Chondrocyte (in vitro differentiated cells): ENCODE results near the gene FAM13A. TPM values are rescaled to one million over a fixed set of nuclear protein-coding genes. Genes with fewer than 3 reads are reported as not detected.

Experiments used
- DNase-seq: peaks from one replicate; pipeline ENCODE4 v3.0.0; 2021; ENCODE audit warnings: mixed read lengths, low spot score
- H3K27ac Mint-ChIP-seq: one replicate; pipeline ENCODE4 v1.8.0; 2021; ENCODE audit warnings: mild to moderate bottlenecking, moderate library complexity, mixed read lengths; ENCODE audit not compliant: unreplicated experiment
- H3K27me3 Mint-ChIP-seq: 2 replicates; pipeline ENCODE4 v1.8.0; 2021; ENCODE audit warnings: low read depth, mixed read lengths
- H3K36me3 Mint-ChIP-seq: 2 replicates; pipeline ENCODE4 v1.8.0; 2021; ENCODE audit warnings: low read depth, mixed read lengths
- H3K4me1 Mint-ChIP-seq: 2 replicates; pipeline ENCODE4 v1.8.0; 2021; ENCODE audit warnings: low read depth, mild to moderate bottlenecking, mixed read lengths
- H3K4me3 Mint-ChIP-seq: one replicate; pipeline ENCODE4 v1.8.0; 2021; ENCODE audit warnings: mild to moderate bottlenecking, moderate library complexity, mixed read lengths; ENCODE audit not compliant: unreplicated experiment
- H3K9me3 Mint-ChIP-seq: 2 replicates; pipeline ENCODE4 v1.8.0; 2021; ENCODE audit warnings: low read depth, mixed read lengths
- long read RNA-seq: library from polyadenylated mRNA; stranded (forward); transcript quantifications from one replicate; pipeline ENCODE4 v2.0.0, GENCODE V29; 2021
- total RNA-seq: library from RNA; stranded (reverse); gene quantifications from 3 replicates; pipeline ENCODE4 v1.2.1, GENCODE V29; 2021
- TF ChIP-seq, protein P1 (sequence below): fragments of 200-600 bp; sonication (generic); IDR thresholded peaks from 2 replicates; pipeline ENCODE4 v1.5.0; 2021; ENCODE audit warnings: antibody characterized with exemption, mild to moderate bottlenecking, moderate library complexity

Gene FAM13A
- total RNA-seq, result 10.5 to 17.6 TPM (median 10.5 TPM) in 3 replicates
- long read RNA-seq, partial matches to known transcripts, result 7 of 20 reads
- long read RNA-seq, other reads (novel, unspliced or antisense), result 12 of 20 reads

DNA sequence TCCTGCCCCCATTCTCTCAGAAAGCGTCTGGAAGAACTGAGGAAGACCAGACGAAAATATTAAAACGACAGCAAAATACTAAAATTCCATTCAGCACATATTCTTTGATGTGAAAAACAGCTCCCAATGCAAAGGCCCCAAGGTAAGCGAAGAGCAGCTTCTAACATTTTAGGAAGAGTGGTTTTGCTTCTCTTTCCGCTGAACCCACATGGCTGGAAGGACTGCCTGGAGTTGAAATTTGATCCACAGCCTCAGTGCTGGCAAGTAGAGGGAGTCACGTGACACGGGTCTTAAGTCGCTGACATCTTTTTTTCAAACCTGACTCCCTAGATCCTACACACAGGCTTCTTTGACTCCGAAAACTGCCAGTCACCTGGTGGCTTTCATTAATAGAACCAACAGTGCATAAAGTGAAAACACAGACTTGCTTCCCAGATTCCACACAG lies at the start of gene FAM13A:
Gene FAM13A, minus strand, starts transcription at position 233 of the 446 bp plus-strand sequence. Its CDS starts 221 bp downstream, at position 12.
- Mint-ChIP-seq H3K4me1 (peaks cover 52% of the 10 kb centered on the region), H3K36me3 (peaks cover 5% of the 10 kb centered on the region), H3K27ac (peak within 1 kb of the TSS; percentile 90), H3K9me3 (peaks cover 13% of the 10 kb centered on the region), H3K27me3 (no peaks in the 10 kb centered on the region), H3K4me3 (peak within 1 kb of the TSS; percentile 82)
- TF ChIP-seq, protein P1, sequence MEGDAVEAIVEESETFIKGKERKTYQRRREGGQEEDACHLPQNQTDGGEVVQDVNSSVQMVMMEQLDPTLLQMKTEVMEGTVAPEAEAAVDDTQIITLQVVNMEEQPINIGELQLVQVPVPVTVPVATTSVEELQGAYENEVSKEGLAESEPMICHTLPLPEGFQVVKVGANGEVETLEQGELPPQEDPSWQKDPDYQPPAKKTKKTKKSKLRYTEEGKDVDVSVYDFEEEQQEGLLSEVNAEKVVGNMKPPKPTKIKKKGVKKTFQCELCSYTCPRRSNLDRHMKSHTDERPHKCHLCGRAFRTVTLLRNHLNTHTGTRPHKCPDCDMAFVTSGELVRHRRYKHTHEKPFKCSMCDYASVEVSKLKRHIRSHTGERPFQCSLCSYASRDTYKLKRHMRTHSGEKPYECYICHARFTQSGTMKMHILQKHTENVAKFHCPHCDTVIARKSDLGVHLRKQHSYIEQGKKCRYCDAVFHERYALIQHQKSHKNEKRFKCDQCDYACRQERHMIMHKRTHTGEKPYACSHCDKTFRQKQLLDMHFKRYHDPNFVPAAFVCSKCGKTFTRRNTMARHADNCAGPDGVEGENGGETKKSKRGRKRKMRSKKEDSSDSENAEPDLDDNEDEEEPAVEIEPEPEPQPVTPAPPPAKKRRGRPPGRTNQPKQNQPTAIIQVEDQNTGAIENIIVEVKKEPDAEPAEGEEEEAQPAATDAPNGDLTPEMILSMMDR, result no peak
- no peak for DNase-seq

DNA sequence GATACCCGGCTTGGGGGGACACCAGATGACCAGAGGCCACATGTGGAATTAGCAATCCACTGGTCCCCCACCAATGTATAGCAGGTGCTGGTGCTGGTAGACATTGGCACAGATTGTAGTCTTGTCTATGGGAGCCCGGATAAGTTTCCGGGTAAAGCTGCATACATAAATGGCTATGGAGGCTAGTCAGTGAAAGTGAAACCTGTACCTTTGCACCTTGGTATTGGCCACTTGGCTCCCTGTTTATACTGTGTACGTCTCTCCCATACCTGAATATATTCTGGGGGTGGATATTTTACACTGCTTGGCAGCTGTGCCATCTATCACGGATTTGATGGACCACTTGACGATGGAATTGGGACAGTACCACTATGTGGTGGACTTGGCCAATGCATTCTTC lies 48.7 kb upstream of the FAM13A start:
- no peak overlapping the region for H3K4me3 Mint-ChIP-seq
- peaks cover 7% of the 10 kb centered on the region for H3K4me1 Mint-ChIP-seq
- H3K9me3 Mint-ChIP-seq, result no peaks in the 10 kb centered on the region
- no peak overlapping the region for H3K27ac Mint-ChIP-seq
- no peak for DNase-seq
- TF ChIP-seq, protein P1, result no peak
- H3K36me3 Mint-ChIP-seq, result no peaks in the 10 kb centered on the region
- peaks cover 14% of the 10 kb centered on the region for H3K27me3 Mint-ChIP-seq

DNA sequence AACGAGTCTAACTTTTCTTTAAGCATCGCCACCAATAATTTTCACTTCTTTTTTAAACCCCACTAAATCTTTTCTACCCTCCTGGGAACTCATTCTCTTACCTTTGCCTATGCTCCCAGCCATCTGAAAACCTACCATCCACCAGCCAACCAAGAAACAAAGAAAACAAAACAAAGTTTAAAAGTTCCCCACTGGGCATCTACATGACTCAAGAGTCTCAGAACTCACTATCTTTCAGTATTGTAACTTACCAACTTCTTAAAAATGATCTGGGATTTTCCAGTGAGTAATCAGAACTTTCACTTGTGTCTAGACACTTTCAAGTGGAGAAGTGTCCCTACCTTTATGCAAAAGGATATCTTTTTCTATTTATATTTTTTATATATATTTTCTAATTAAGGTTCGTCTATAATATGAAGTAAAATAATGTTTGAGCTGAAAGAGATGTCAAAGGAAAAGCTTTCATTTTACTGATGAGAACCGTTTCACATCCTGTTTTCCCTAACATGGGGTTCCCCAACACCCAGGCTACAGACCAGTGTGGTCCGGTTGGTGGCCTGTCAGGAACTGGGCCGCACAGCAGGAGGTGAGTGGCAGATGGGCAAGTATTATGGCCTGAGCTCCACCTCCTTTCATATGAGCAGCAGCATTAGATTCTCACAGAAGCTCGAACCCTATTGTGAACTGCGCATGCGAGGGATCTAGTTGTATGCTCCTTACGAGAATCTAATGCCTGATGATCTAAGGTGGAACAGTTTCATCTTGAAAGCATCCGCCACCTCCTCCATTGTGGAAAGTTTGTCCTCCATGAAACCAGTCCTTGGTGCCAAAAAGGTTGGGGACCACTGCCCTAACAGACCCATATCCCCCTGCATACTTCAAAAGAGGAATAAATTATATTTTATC lies 44.5 kb upstream of the FAM13A start:
- DNase-seq, result peak; percentile 48
- TF ChIP-seq, protein P1, result no peak
- Mint-ChIP-seq H3K27me3 (peaks cover 8% of the 10 kb centered on the region), H3K4me3 (no peak overlapping the region), H3K4me1 (no peaks in the 10 kb centered on the region), H3K9me3 (peaks cover 5% of the 10 kb centered on the region), H3K27ac (peak overlapping the region; percentile 12), H3K36me3 (peaks cover 1% of the 10 kb centered on the region)

GRCh38 chr4:89100853-89101252 lies 43.9 kb upstream of the FAM13A start:
- no peaks in the 10 kb centered on the region for H3K4me1 Mint-ChIP-seq
- H3K4me3 Mint-ChIP-seq, result no peak overlapping the region
- peaks cover 5% of the 10 kb centered on the region for H3K9me3 Mint-ChIP-seq
- peaks cover 1% of the 10 kb centered on the region for H3K36me3 Mint-ChIP-seq
- H3K27me3 Mint-ChIP-seq, result peaks cover 8% of the 10 kb centered on the region
- DNase-seq, result no peak
- TF ChIP-seq, protein P1, result no peak
- H3K27ac Mint-ChIP-seq, result no peak overlapping the region

DNA sequence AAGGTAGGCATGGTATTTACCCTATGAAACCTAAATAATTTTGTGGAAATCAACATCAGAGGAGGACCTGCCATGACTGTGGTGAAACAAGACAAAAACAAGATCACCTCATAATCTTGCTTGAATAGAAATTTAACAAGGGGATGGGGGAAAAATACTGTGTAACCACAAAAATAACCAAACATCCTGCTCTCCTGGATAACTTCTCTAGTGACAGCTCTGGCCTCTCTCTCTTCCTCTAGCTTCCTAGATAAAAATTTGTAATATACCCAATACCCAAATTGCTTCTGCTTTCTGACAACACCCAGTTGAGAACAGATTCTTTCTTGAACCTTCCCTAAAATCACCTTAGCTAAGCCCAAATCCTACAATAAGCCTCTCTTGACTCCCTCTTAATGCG lies 42.5 kb upstream of the FAM13A start:
- Mint-ChIP-seq H3K27me3 (peaks cover 8% of the 10 kb centered on the region), H3K9me3 (peaks cover 7% of the 10 kb centered on the region), H3K4me1 (no peaks in the 10 kb centered on the region)

More for the DNA sequence above, 42.5 kb upstream of the FAM13A start:
- no peak overlapping the region for H3K4me3 Mint-ChIP-seq
- H3K36me3 Mint-ChIP-seq, result peaks cover 1% of the 10 kb centered on the region
- no peak for DNase-seq
- H3K27ac Mint-ChIP-seq, result no peak overlapping the region
- TF ChIP-seq, protein P1, result no peak
